Measurements from ENCODE around the gene CD28. TPM values are rescaled to one million over a fixed set of nuclear protein-coding genes. Genes with fewer than 3 reads are reported as not detected.

Gene CD28
- total and polyA plus RNA-seq, 2 experiments from 2014 or later, result not detected

GRCh38 chr2:203759690-203760365 is 53.4 kb downstream of the CD28 start:
- Histone ChIP-seq H3K9me3 (ENCODE audit: low read depth) (no peaks in the 10 kb centered on the region), H3K4me3 (no peak overlapping the region), H3K27ac (no peak overlapping the region), H3K27me3 (no peaks in the 10 kb centered on the region), H3K36me3 (no peaks in the 10 kb centered on the region), H3K4me1 (ENCODE audit: low read depth) (no peaks in the 10 kb centered on the region)
- peak in 1 of 2 donors; percentile 32 for DNase-seq (ENCODE audit: low read depth in 1 of 2, low spot score in 1 of 2)
- no peak for TF ChIP-seq CTCF (IDR thresholded peaks at IDR 0.05; ENCODE audit: low read depth, low read length)

- no peaks in the 10 kb centered on the region for H3K27me3 ChIP-seq
- no peak for TF ChIP-seq CTCF (IDR thresholded peaks at IDR 0.05; ENCODE audit: low read depth, low read length)
- H3K4me1 ChIP-seq (ENCODE audit: low read depth), result no peaks in the 10 kb centered on the region
- H3K4me3 ChIP-seq, result no peak overlapping the region
- H3K36me3 ChIP-seq, result no peaks in the 10 kb centered on the region
- no peak for DNase-seq (ENCODE audit: low read depth in 1 of 2, low spot score in 1 of 2)
- no peaks in the 10 kb centered on the region for H3K9me3 ChIP-seq (ENCODE audit: low read depth)
- H3K27ac ChIP-seq, result no peak overlapping the region
These were observed 54.7 kb downstream of the CD28 start for GRCh38 chr2:203761121-203761520.

GRCh38 chr2:203763241-203763937 is 57.0 kb downstream of the CD28 start:
- Histone ChIP-seq H3K27ac (no peak overlapping the region), H3K27me3 (no peaks in the 10 kb centered on the region), H3K9me3 (ENCODE audit: low read depth) (no peaks in the 10 kb centered on the region), H3K36me3 (no peaks in the 10 kb centered on the region), H3K4me3 (no peak overlapping the region), H3K4me1 (ENCODE audit: low read depth) (no peaks in the 10 kb centered on the region)
- DNase-seq (ENCODE audit: low read depth in 1 of 2, low spot score in 1 of 2), result no peak
- no peak for TF ChIP-seq CTCF (IDR thresholded peaks at IDR 0.05; ENCODE audit: low read depth, low read length)

DNA sequence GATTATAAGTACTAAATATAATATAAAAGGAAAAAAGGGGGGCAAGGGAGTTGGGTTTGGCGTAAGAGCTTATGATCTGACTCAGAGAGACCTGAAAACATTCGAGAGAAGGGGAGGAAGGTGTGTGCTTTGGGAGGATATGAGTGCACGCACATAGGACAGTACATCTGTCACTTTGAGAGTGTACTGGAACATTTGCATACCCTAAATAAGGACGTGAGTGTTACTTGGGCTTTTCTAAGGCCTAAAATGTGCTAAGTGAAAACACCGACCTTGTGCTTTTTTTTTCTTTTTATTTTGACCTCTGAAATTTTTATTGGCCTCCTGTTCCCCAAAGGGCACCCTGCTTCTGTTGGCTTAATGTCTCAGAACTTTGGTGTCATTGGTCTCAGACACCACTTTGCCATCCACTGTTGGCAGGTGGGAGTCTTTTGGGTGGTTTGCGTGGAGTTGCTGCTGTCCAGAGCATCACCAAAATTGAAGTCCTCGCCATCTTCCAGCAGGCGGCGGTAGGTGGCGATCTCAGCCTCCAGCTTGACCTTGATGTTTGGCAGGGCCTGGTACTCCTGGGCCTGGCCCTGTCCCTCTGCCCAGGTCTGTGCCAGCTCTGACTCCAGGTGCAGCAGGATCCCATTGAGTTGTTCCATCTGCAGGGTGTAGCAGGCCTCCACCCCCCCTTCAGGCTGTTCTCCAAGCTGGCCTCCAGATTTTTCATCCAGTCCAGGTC is 57.7 kb downstream of the CD28 start:
- Histone ChIP-seq H3K4me3 (no peak overlapping the region), H3K36me3 (no peaks in the 10 kb centered on the region), H3K4me1 (ENCODE audit: low read depth) (no peaks in the 10 kb centered on the region), H3K9me3 (ENCODE audit: low read depth) (no peaks in the 10 kb centered on the region), H3K27me3 (no peaks in the 10 kb centered on the region), H3K27ac (no peak overlapping the region)
- no peak for DNase-seq (ENCODE audit: low read depth in 1 of 2, low spot score in 1 of 2)
- no peak for TF ChIP-seq CTCF (IDR thresholded peaks at IDR 0.05; ENCODE audit: low read depth, low read length)

- Histone ChIP-seq H3K4me1 (ENCODE audit: low read depth) (no peaks in the 10 kb centered on the region), H3K36me3 (no peaks in the 10 kb centered on the region), H3K4me3 (no peak overlapping the region), H3K9me3 (ENCODE audit: low read depth) (no peaks in the 10 kb centered on the region), H3K27me3 (no peaks in the 10 kb centered on the region), H3K27ac (no peak overlapping the region)
- no peak for DNase-seq (ENCODE audit: low read depth in 1 of 2, low spot score in 1 of 2)
- TF ChIP-seq CTCF (IDR thresholded peaks at IDR 0.05; ENCODE audit: low read depth, low read length), result no peak
These were observed 66.2 kb downstream of the CD28 start for GRCh38 chr2:203772456-203773165.
